Prostate gland (tissue), 2 donors: ENCODE results near the gene TCF7L2. TPM values are rescaled to one million over a fixed set of nuclear protein-coding genes. Genes with fewer than 3 reads are reported as not detected.

Source experiments
- DNase-seq: peaks from one replicate; pipeline ENCODE4 v3.0.0-alpha.2; 2019; ENCODE audit warnings: low spot score
- H3K27ac ChIP-seq, 2 donors: fragments of 200-600 bp; sonication (generic); 2 replicates each; pipeline ENCODE4 v1.5.1; 2017 to 2019
- H3K27me3 ChIP-seq: fragments of 200-600 bp; sonication (generic); replicated peaks from 2 replicates; pipeline ENCODE4 v1.5.1; 2019; ENCODE audit not compliant: insufficient read depth
- H3K36me3 ChIP-seq, 2 donors: fragments of 200-600 bp; sonication (generic); 1 replicate in 1 of 2; 2 replicates in 1 of 2; pipeline versions ENCODE4 v1.5.1 to v1.8.1; 2017 to 2019
- H3K4me1 ChIP-seq: fragments of 200-600 bp; sonication (generic); replicated peaks from 2 replicates; pipeline ENCODE4 v1.5.1; 2019
- H3K4me3 ChIP-seq, 2 donors: fragments of 200-600 bp; sonication (generic); 2 replicates each; pipeline ENCODE4 v1.5.1; 2017 to 2019
- H3K9me3 ChIP-seq: fragments of 200-600 bp; sonication (generic); 2 replicates; pipeline ENCODE4 v1.5.1; 2017
- CTCF ChIP-seq, 4 experiments: fragments of 200-600 bp in 2 of 4; fragments of 450-650 bp in 2 of 4; sonication (generic) in 2 of 4; IDR thresholded peaks; 1 replicate in 3 of 4; 2 replicates in 1 of 4; pipeline ENCODE4 v1.5.1; 2016 to 2019; ENCODE audit warnings: antibody characterized with exemption in 4 of 4, mild to moderate bottlenecking in 2 of 4, moderate library complexity in 2 of 4
- POLR2A ChIP-seq: fragments of 450-650 bp; IDR thresholded peaks from one replicate; pipeline ENCODE4 v1.6.1; 2016; ENCODE audit warnings: antibody characterized with exemption, mild to moderate bottlenecking
- POLR2AphosphoS5 ChIP-seq: sonication (generic); formaldehyde crosslinking; IDR thresholded peaks from one replicate; pipeline ENCODE4 v1.6.1; 2017; ENCODE audit warnings: antibody characterized with exemption
- WGBS: methylation state at CpG from one replicate; pipeline ENCODE4 v1.1.5; 2018; 5-methylcytosine and 5-hydroxymethylcytosine counted together
- intact Hi-C: fragments of 100-400 bp; cut with DNase I; formaldehyde crosslinking; loops from one replicate; pipeline ENCODE4 v1.14.2; 2022
- total RNA-seq, 2 donors: library from RNA; depleted of rRNA; stranded (reverse); fragments of >200 nt; gene quantifications; one replicate each; pipeline ENCODE4 v1.1.0, GENCODE V29; 2016

TCF7L2 gene
- total RNA-seq, 2 donors from 2014 or later: 9.8 to 29.8 TPM

- H3K36me3 ChIP-seq: no peaks in the 10 kb centered on the region
- TF ChIP-seq POLR2AphosphoS5: no peak
- no peak for TF ChIP-seq CTCF (IDR thresholded peaks at IDR 0.05)
- no peak for TF ChIP-seq POLR2A
- 45% methylated on average over 4 of the region's 4 CpGs for WGBS
Measured at GRCh38 chr10:112970021-112970420, 20.0 kb downstream of the TCF7L2 start.

GRCh38 chr10:112972606-112973005 is 22.6 kb downstream of the TCF7L2 start:
- intact Hi-C loops: no loop called here
- Histone ChIP-seq H3K27ac (no peak overlapping the region), H3K4me1 (peaks cover 5% of the 10 kb centered on the region), H3K27me3 (no peaks in the 10 kb centered on the region), H3K36me3 (no peaks in the 10 kb centered on the region), H3K4me3 (no peak overlapping the region), H3K9me3 (no peaks in the 10 kb centered on the region)
- WGBS: 100% methylated on average over 5 of the region's 5 CpGs
- DNase-seq: no peak
- TF ChIP-seq POLR2AphosphoS5 (no peak), CTCF (IDR thresholded peaks at IDR 0.05) (no peak), POLR2A (no peak)

More at GRCh38 chr10:112970021-112970420, 20.0 kb downstream of the TCF7L2 start:
- Histone ChIP-seq H3K4me1 (peaks cover 9% of the 10 kb centered on the region), H3K27ac (no peak overlapping the region), H3K27me3 (no peaks in the 10 kb centered on the region), H3K9me3 (no peaks in the 10 kb centered on the region), H3K4me3 (no peak overlapping the region)
- intact Hi-C loops: no loop called here
- DNase-seq: no peak

DNA sequence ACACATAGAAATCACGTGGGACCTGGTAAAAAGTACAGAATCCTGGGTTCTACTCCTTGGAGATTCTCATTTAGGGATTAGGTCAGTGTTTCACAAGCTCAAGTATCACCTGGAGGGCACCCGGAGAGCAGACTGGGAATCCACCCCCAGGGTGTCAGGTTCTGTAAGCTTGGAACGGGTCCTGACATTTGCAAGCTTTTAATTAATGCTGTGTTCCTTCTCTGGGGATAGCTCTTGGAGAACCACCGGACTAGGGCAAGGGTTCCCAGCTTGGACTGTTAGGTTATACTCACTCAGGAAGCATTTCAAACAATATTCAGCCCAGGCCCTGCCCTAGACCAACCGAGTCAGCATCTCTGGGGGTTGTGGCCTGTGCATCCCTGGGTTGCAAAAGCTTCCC is 23.0 kb downstream of the TCF7L2 start:
- Histone ChIP-seq H3K4me3 (no peak overlapping the region), H3K4me1 (peaks cover 5% of the 10 kb centered on the region), H3K36me3 (no peaks in the 10 kb centered on the region), H3K27me3 (no peaks in the 10 kb centered on the region), H3K27ac (no peak overlapping the region), H3K9me3 (no peaks in the 10 kb centered on the region)
- TF ChIP-seq CTCF (IDR thresholded peaks at IDR 0.05): no peak
- no peak for TF ChIP-seq POLR2A
- TF ChIP-seq POLR2AphosphoS5: no peak
- no peak for DNase-seq
- WGBS: 55% methylated on average over 5 of the region's 5 CpGs
- intact Hi-C loops: no loop called here

- Histone ChIP-seq H3K9me3 (no peaks in the 10 kb centered on the region), H3K27me3 (no peaks in the 10 kb centered on the region), H3K36me3 (no peaks in the 10 kb centered on the region), H3K4me3 (no peak overlapping the region), H3K27ac (no peak overlapping the region), H3K4me1 (peaks cover 5% of the 10 kb centered on the region)
- 92% methylated on average over 5 of the region's 5 CpGs for WGBS
- no peak for TF ChIP-seq POLR2AphosphoS5
- no peak for TF ChIP-seq CTCF (IDR thresholded peaks at IDR 0.05)
- TF ChIP-seq POLR2A: no peak
- DNase-seq: no peak
- intact Hi-C loops: no loop called here
Measured at GRCh38 chr10:112973805-112974204, 23.8 kb downstream of the TCF7L2 start.

GRCh38 chr10:112977426-112977898 is 27.4 kb downstream of the TCF7L2 start:
- DNase-seq: no peak
- intact Hi-C loops: no loop called here
- Histone ChIP-seq H3K27ac (no peak overlapping the region), H3K4me1 (no peaks in the 10 kb centered on the region), H3K27me3 (no peaks in the 10 kb centered on the region), H3K4me3 (no peak overlapping the region), H3K9me3 (no peaks in the 10 kb centered on the region), H3K36me3 (no peaks in the 10 kb centered on the region)
- 86% methylated on average over 12 of the region's 12 CpGs for WGBS
- TF ChIP-seq POLR2AphosphoS5: no peak
- TF ChIP-seq POLR2A: no peak
- no peak for TF ChIP-seq CTCF (IDR thresholded peaks at IDR 0.05)
